MM.1S (cell line): ENCODE data around the gene ATAD3C.

Experiments used
- CTCF ChIP-seq: fragments of 300-600 bp; sonication (generic); IDR thresholded peaks from 2 replicates; pipeline ENCODE4 v1.5.1; 2016; ENCODE audit warnings: antibody characterized with exemption, low read length, mixed read lengths
- EZH2 ChIP-seq: fragments of 300-600 bp; sonication (generic); optimal IDR thresholded peaks from 2 replicates; pipeline ENCODE3; 2017; ENCODE audit warnings: low read depth, mild to moderate bottlenecking, antibody characterized with exemption, low read length, mixed read lengths

DNA sequence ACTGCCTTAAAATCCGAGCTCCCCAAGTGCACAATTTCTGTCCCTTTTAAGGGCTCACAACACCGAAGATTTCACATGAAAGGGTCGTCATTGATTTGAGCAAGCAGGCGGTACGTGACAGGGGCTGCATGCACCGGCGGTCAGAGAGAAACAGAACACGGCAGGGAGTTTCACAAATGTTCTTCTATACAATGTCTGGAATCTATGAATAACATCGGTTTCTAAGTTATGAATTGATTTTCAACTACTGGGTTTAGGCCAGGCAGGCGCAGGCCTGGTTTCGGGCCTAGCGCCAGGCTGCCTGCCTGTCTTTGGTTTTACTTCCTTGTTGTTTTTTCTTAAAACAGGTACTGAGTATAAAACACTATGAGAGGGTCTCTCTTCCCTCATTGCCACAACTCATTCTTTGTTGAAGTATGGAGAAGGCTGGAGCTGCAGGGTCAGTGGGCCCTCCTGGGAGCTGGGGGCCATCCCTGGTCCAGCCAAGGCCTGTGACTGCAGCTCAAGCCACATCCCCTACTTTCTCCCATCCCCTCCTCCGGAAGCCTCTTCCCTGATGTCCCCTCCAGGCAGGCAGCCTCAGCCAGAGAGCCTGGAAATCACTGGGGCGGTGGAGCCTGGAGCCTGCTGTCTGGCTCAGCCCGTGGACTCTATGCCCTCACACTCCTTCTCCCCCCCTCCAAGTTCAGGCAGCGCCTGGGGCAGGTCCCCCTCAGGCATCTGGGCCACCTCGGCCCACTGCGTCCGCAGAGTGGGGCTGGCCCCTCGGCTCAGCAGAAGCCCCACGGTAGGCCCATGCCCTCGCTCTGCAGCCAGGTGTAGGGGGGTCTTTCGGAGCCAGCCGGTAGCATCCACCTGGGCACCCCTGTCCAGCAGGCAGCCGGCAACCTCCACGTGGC is 30.8 kb upstream of the ATAD3C start:
- no peak for TF ChIP-seq CTCF
- TF ChIP-seq EZH2: no peak
